ENCODE measurements around the gene MACROD2.
"Not testable (repeated sequence)": the region's sequence is repeated elsewhere in the genome, so short reads cannot be mapped to it uniquely, and the experiment has no call there.

MACROD2 gene

DNA sequence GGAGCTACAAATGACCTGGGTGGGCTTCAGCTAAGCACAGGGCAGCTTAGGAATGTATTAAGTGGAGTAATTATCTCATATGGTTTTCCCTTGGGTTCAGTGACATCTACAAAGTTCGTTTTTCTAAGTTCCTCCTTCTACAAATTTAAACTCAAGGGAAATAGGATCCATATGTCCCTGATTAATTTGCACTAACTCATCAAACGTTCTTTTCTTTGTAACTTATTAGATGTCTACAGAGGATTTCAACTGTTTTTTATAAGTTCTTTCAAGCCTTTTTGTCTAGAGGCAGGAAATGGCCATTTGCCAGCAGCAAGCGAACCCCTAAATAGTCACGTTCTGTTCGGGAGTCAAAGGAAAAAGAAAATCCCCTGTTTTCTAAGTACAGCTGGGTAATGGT lies 1517.6 kb downstream of the MACROD2 start:
- no peak for DNase-seq

DNA sequence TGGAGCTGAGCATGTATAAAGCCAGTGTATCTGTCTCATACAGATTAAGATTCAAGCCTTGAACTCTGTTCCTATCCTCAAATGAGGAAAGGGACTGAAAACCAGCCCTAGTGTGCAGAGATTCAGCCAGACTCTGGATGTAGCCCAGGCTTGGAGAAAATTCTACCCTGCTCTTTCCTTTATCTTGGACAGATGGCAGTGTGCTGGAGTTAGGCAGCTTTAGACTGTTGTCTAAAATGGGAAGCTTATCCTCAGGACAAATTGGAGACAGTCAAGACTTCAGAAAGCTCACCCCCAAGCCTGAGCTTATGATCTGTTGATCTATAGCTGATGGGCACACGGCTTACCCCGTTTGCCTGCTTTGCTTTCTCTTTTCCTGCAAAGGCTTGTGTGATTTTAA lies 1520.4 kb downstream of the MACROD2 start:
- DNase-seq: no peak

DNA sequence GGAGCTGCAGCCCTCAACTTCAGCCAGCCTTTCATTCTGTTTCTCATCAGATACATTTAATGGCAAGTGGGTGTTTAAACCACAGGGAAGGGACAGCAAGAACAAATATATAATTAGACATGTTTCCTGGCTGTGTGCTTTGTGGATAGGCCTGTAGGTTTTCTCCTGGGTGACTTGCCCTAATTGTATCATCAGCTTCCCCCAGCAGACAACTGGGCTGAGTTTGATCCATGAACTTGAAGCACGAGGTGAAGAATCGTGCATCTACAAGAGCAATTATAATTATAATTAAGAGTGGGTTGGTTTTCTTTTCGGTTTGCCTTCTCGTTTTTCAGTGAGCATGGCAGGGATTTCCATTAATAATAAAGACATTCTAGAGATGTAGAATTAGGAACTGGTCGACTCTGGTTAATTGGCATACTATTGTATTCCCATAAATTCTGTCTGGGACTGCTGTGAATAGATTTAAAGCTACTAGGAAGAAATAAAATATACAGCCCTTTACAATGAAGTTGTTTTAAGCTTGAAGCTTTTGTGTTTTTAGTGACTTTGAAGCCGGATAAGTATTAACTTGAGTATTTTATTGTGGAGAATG lies 1525.7 kb downstream of the MACROD2 start:
- no peak for DNase-seq

DNA sequence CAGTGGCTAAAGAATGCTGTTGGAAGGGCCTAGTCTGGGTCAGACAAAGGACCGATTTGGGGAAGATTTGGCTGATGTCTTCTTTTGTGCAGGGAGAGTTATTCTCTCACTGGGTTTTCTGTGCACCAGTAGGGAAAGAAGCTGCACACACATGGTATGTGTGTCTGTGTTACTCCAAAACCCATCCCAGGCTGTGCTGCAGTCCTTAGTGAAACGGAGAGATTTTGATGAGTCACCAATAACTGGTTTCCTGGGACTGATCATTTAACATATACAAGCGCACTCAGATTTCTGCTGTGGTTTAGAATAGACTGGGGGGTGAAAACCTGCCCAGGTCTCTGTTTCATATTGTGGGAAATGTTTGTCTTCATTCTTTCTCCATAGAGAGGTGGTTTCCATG lies 1528.1 kb downstream of the MACROD2 start:
- DNase-seq: no peak

DNA sequence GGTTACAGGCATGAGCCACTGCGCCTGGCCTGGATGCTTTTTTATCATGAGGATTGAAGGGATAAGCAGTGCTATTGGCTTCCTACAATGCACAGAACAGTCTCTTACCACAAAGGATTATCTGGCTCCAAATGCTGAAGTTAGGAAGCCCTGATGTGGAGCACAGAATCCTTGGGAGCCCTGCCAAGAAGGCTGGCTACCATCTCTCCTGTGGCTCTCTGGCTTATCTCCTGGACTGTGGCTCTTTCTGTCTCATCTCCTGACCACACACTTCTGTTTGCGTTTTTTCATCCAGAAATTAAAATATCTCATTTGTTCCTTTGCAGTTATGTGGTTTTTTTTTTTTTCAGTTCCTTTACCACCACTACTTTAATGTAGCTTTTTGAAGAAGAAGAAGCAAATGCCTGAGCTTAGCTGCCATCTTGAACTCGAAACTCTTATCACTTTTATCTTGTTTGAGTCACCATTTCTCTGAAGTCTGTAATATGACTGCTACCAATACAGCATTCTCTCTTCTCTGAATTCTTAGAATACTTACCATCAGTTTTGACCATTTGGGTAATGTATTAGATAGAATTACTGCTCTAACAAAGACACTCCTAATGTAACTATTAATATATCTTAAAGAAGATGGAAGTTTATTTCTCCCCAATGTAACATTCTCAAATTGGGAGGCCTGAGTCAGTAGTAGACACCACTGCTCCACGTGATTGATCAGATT lies 1533.2 kb downstream of the MACROD2 start:
- no peak for DNase-seq

DNA sequence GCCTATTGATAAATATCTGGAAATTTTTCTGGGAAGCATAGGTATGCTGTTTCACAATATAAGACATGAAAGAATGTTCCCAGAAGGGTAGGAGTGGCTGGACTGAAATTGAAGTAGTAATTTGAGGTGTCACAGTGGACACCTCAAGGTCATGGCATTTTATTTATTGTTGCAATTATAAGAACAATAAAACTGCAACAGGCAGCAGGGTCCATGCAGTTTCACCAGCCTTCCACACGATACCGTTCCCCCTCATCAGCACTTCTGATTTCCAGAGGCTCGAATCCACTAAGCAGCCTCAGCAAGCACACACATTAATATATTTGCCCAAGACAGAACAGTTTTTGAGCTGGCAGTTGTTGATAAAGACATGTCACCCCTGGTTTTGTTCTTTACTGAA lies 1540.5 kb downstream of the MACROD2 start:
- DNase-seq: no peak

DNA sequence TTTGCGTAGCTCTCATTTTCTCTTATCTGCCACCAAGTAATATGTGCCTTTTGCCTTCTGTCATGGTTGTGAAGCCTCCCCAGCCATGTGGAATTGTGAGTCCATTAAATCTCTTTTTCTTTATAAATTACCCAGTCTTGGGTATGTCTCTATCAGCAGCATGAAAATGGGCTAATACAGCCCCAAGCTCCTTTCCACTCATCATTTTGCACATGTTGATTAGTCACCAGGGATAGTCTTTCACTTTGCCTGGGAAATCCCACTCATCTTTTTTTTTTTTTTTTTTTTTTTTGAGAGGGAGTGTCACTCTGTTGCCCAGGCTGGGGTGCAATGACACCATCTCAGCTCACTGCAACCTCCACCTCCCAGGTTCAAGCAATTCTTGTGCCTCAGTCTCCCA lies 1541.9 kb downstream of the MACROD2 start:
- not testable (repeated sequence) for DNase-seq

DNA sequence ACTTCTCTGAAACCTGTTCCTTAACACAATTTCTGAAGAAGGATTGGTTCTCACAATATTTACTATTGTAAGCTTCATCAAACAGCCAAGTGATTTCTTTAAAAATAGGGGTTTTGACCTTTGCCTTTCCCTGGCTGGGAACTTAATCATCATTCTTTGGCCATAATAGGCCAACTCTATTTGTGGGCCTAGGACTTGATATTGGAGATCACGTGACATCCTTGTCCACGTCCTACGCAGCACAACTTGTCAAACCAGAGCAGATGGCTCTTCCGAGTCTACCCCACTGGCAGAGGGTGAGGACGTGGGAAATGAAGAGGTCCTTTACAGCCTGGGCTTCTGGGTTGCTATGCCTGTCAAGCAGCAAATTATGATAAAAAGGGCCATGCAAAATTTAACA lies 1547.3 kb downstream of the MACROD2 start:
- no peak for DNase-seq

DNA sequence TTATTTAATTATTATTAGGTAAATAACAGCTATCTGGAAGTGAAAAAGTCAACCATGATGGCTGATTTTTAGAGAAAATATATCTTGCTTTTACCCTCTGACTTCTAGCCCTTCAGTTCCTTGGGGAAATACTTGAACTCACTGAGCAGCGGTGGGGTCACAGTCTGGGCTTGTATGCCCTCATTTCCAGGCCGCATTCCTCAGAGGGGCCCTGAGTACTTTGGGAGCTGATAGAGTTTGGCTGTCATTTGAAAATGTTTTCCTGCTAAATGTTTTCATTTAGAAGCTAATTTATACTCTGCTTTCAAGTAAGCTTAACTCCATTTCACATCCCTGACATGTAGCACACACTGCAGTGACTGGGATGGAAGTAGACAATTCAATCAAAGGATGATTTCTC lies 1549.4 kb downstream of the MACROD2 start:
- no peak for DNase-seq

DNA sequence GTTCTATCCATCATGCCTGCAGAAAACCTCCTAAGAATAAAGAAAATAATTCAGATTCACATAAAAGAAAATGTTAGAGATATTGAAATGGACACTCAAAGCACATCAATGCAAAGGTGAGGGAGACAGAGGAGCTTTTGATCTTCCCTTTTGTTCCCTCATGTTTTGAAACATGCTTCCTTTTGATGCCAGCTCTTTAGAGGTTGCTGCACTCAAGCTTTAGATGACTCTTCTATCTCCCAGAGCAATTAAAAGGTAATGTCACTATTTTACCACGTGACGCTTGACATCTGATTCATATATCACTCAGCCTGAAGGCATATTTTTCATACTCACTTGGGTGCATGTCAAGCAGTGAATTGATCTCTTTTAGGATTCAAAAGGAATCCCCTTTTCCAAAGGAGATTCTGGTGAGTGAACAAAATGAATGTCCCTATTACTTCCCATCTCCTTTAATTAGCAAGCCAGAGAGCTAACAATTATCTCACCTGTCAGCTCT lies 1551.3 kb downstream of the MACROD2 start:
- DNase-seq: no peak

DNA sequence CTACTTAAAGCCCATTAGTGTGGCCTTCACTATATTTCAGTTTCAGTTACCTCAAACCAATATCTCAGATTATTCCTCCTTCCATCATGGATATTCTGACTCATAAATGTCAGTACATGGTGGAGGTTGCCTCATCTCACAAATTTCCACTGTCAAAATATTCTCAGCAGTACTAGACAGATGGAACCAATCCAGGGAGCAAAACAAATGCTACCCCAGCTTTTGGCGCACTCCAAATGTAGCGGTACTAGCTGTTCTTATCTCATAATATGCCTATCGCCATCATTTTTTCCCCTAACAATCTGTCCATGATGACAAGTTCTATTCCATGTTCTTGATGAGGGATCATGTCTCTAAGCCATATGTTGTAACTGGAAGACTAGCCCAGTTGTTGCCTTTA lies 1551.8 kb downstream of the MACROD2 start:
- DNase-seq: no peak

DNA sequence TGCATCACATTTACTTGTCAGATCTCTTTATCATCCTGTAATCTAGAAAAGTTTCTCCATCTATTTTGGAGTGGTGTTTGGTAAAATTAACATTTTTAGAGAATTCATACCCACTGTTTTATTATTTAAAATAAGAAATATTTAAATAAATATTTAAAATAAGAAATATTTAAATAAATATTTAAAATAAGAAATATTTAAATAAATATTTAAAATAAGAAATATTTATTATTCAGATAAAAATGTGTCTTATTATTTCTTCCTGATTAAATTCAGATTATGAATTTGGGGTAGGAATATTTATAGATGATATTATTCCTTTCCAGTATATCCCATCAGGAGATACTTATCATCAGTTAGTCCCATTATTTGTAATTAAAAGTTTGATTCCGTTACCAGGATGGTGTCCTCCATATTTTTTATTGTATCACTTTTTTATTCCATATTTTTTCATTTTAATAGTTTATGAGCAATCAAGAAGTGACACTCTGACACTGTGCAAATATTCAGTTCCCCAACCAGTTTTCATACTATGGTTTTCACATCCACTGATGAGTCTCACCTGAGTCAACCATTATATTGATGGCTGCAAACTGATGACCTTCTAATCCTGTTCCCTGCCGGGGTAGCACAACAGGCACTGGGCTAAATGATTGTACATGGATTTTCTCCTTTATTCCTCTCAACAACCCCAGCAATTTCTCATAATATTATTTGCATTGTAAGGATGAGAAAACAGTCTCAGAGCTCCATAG lies 1555.0 kb downstream of the MACROD2 start:
- no peak for DNase-seq

DNA sequence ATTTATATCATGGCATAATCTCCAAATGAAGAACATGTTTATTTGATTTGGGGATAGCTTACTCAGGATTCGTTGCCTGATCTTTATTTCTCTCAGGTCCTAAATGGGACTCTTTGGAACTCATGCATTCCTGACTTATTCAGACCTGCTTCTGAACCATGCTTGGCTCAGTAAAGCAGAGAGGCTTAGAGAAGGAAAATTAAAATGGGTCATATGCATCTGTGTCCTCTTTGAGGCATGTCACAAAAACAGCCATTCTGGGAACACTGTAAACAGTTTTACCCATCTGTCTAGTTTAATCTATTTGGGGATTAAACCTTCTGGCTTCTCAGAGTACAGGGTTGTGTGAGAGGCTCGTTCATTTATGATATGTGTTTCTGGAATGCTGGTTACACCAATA lies 1560.6 kb downstream of the MACROD2 start:
- DNase-seq: no peak

DNA sequence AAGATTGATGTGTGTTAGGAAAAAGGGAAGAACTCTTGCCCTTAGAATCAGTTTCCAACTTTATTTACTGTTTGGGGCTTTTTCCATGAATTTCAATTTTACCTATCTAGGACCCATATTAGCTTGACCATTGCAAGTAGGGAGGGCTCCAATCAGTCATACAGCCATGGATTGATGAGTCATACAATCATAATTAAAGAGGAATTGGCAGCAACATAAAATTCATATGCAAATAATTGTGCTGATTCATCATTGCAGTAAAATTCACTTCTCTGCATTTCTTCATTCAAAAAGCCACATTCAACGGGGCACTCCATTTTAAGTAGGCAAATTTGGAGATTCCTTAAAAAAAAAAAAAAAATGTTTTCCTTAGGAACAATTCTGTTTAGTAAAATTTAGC lies 1561.6 kb downstream of the MACROD2 start:
- DNase-seq: no peak

DNA sequence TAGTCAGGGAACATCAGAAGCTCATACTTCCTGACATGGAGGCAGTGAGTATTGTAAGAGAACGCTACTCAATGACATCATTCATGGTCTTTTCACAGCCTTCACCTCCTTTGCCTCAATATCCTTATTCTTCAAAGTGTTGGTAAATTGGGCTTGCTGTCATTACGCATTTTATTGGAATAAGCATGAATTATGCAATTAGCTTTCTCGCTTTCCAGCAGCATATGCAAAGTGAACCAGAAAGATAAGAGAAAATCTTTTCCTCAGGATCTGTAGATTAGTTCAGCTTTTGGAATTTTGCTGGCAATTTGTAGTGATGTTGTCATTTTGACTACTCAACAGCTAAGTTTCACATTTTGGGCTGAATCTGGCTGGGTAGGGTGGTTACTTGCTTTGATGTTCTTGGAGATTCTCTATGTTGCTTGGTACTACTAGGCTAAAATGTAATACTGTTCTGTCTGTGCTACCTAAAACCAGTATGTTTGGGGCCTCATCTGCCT lies 1565.8 kb downstream of the MACROD2 start:
- no peak for DNase-seq

DNA sequence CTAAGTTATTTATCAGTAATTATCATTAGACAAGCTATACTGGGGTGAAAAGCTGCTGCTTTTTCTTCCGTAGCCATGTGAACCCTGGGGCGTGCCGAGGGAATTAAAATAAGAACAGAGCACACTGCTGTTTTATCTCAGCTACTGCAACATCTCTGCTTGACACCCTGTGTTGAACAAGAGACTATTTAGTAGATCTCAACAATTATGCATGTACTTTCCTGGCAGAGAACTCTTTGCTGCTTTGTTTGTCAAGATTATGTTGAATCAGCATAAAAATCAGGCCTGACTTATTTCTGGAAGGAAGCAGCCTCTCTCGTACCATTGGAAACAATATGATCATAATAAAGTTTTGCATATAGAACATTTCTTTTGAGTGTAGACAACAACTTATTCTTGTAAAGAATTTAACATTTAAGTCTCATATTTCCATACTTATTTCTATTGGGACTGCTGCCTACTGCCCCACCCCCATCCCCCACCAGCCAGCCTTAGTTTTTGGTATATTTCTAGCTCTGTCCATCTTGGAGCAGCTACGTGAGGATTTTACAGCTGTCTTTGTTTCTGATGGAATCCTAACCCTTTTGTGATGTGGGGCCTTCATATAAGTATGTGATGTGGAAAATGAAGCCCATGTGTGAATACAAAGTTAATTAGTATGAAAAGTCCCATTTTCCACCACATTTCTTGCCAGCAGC lies 1566.5 kb downstream of the MACROD2 start:
- no peak for DNase-seq

DNA sequence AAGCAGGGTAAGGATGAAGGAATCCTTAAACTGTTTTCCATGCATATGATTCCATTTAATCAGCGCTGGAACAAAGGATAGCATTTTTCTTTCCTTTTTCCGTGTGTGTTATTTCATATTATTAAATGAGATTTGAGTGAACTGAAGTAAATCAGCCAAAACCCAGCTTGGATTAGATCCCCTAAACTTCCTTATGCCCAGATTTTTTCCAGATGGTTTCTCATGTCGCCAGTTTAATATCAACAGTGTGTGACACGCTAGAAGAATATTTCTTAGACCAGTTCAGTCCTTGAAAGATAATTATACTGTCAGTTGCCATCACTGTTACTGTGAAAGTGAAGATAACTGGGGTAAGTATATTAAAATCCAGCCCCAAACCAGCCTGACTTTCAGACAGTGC lies 1568.5 kb downstream of the MACROD2 start:
- no peak for DNase-seq

DNA sequence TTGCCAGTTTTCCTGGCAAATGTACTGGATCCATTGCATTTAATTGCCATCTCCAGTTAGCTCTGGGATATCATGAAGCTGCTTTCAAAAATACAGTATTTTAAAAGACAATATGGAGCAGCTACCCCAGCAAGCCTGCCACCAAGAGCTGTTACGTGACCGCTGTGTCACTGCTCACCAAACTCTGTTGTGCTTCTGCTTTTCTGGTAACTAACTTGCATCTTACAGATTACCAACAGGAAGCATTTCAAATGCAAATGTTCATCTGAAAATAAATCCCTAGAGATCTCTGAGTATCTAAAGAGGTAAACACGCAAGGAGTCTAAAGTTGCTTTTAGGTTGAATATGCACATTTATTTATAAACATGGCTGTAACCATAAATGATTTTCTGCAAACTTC lies 1569.7 kb downstream of the MACROD2 start:
- DNase-seq: no peak

DNA sequence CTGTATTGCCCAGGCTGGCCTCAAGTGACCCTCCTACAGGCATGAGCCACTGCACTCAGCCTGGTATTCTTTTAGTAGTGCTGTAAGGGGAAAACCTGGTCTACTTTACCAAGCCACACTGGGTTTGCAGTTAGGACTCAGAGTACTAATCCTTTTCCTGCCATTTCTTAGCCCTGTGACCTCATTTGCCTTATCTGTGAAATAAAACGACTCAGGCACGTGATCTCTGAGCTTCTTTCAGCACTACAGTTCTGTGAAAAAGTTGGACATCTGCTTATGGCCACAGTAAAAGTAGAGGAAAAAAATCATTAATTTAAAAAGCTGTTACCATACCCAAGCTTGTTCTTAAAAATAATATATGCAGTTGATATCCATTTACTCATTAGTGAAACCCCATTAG lies 1570.5 kb downstream of the MACROD2 start:
- DNase-seq: no peak

DNA sequence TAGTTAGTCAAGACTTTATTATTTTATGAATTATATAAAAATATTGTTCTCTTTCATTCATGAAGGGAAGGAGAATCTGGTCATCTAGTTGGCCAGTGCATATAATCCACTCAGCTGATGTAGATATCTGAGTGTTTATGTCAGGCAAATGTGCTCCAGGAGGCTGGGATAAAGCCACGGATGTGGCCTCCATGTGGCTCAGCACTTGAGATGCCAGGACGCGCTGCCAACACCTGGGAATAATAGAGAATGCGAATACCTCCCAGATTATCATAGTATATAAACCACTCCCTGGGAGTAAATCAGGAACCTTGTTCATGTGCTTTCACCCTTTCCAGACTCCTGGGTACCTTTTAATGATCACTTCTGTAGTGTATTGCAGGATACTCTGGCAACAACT lies 1571.9 kb downstream of the MACROD2 start:
- DNase-seq: no peak

DNA sequence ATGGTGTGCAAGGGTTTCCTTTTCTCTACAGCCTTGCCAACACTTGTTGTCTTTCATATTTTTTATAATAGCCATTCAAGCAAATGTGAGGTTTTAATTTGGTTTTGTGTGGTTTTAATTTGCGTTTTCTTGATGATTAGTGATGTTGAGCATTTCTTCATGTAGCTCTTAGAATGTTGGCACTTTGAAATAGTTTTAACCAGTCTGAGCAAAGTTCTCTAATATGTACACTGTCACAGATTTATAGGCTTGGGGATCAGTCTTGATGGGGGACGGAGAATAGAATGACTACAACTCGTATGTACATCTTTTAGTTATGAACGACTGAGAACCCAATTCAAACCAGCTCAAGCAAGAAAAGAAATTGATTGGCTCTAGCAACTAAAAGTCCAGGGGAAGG lies 1574.8 kb downstream of the MACROD2 start:
- no peak for DNase-seq

DNA sequence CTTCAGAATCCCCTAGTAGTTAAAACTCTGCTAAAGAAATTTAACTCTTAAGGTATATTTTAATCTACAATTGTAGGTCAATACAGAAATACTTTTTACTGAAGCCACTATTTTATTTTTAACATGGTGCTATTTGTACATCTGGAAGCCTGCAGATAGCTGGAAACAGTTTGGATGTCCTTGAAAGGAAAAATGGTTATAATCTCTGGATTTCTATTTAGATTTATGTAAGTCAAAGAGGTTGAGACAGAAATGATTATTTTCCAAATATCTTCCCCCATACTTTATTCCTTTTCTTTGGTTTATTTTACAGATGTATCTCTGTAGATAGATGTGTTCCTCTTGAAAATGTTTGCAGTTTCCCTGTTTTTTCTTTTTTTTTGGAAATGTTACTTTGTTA lies 1575.7 kb downstream of the MACROD2 start:
- no peak for DNase-seq

DNA sequence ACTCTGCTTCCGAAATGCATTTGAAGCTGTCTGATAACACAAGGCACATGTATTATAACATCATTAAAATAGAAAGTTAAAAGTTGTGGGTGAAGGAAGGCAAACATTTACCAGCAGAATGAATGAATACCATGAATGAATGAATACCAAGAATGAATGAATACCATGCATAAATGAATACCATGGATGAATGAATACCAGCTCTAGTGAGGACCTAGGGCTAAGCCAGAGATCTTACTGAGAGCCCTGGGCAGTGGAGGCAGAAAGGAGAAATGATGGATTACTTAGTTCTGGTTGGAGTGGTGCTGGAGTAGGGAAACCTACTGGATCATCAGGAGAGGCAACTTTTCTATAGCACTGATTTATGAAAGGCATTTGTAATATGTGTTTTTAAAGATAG lies 1579.9 kb downstream of the MACROD2 start:
- no peak for DNase-seq
